GM12864 (cell line): Measurements from ENCODE around the gene SLC7A4.

Experiments used
- DNase-seq: peaks from one replicate; pipeline ENCODE4 v3.0.0-alpha.2; 2011; ENCODE audit warnings: low read depth
- H3K4me3 ChIP-seq: 2 replicates; pipeline ENCODE4 v1.5.1; 2011; ENCODE audit warnings: mild to moderate bottlenecking, low read depth, low read length, control low read depth
- TF ChIP-seq, protein P1 (sequence below): IDR thresholded peaks from 2 replicates; pipeline ENCODE4 v1.5.1; 2011; ENCODE audit warnings: low read depth, mild to moderate bottlenecking, moderate library complexity, low read length, control low read depth, inconsistent platforms; ENCODE audit errors: missing control alignments

SLC7A4 gene

DNA sequence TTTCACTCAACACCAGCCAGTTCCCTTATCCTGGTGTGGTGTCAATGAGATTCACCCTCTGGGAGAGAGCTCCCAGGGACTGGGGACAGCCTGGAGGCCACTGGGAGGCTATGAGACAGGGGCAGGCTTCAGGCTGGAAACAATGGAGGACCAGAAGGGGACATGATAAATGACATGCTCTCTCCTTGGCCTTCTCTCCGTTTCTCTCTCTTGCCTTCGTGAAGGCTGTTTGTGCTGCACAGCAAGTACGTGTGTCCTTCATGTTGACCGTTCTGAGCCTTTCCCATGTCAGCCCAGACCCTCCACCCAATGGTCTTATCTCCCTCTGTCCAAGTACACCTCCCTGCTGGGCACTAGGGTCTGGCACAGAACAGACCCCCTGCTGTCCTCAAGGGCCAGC lies 51.8 kb downstream of the SLC7A4 start:
- TF ChIP-seq, protein P1, sequence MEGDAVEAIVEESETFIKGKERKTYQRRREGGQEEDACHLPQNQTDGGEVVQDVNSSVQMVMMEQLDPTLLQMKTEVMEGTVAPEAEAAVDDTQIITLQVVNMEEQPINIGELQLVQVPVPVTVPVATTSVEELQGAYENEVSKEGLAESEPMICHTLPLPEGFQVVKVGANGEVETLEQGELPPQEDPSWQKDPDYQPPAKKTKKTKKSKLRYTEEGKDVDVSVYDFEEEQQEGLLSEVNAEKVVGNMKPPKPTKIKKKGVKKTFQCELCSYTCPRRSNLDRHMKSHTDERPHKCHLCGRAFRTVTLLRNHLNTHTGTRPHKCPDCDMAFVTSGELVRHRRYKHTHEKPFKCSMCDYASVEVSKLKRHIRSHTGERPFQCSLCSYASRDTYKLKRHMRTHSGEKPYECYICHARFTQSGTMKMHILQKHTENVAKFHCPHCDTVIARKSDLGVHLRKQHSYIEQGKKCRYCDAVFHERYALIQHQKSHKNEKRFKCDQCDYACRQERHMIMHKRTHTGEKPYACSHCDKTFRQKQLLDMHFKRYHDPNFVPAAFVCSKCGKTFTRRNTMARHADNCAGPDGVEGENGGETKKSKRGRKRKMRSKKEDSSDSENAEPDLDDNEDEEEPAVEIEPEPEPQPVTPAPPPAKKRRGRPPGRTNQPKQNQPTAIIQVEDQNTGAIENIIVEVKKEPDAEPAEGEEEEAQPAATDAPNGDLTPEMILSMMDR: no peak
- no peak for DNase-seq
- H3K4me3 ChIP-seq: no peak overlapping the region

DNA sequence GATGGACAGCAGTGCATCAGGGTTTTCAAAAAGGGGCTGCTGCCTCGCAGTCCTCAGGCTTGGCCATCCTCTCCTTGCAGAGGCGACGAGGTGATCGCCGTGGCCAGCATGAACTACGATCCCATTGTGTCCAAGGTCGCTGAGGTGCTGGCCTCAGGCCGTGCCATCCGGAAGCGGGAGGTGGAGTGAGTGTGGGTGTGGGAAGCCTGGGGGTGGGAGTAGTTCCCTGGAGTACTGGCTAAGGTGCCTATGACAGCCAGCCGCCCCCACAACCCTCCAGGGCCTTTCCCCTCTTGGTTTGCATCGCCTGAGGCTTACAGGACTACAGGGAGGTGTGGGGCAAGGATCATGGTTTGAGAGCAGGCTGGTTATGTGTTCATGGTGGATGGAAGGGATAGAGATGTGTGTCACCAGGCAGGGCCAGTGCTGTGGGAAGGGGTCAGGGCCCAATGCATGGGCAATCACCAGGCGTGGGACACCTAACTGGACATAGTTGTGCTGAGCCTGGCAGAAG lies 52.4 kb downstream of the SLC7A4 start:
- H3K4me3 ChIP-seq: no peak overlapping the region
- TF ChIP-seq, protein P1: no peak
- DNase-seq: no peak

GRCh38 chr22:20979243-20979809 lies 53.0 kb downstream of the SLC7A4 start:
- no peak overlapping the region for H3K4me3 ChIP-seq
- TF ChIP-seq, protein P1: no peak
- no peak for DNase-seq
